Measurements from ENCODE around the gene ARHGEF35. TPM values are rescaled to one million over a fixed set of nuclear protein-coding genes. Genes with fewer than 3 reads are reported as not detected.
"Not testable (repeated sequence)": the region's sequence is repeated elsewhere in the genome, so short reads cannot be mapped to it uniquely, and the experiment has no call there.

Gene ARHGEF35
- total and polyA plus RNA-seq, 2 of the 4 experiments (the other 2 are of a cell fraction) = not detected

GRCh38 chr7:144233039-144233438 is 37.4 kb upstream of the ARHGEF35 start:
- H3K36me3 ChIP-seq (ENCODE audit: control insufficient read depth, insufficient read depth, low read length); H2AK5ac ChIP-seq (ENCODE audit: low read depth, low read length); in situ Hi-C loops (cut with MboI; ENCODE audit: low sequenced_read_pairs); CTCF ChIA-PET; H3K9me1 ChIP-seq (ENCODE audit: insufficient read depth, low read length); DNase-seq; H2AK9ac ChIP-seq (replicated peaks; ENCODE audit: low read depth, low read length, poor library complexity); H3K4me2 ChIP-seq (ENCODE audit: low read depth, low read length); H4K91ac ChIP-seq (ENCODE audit: insufficient read depth, low read depth, low read length); H3K27me3 ChIP-seq (ENCODE audit: control insufficient read depth, insufficient read depth, low read length); ATAC-seq (ENCODE audit: low read depth); H2AFZ ChIP-seq (replicated peaks; ENCODE audit: low read length, poor library complexity); H2BK15ac ChIP-seq (ENCODE audit: low read depth, low read length); H2BK5ac ChIP-seq (ENCODE audit: low read depth, low read length, poor library complexity, severe bottlenecking); H3K4me3 ChIP-seq (ENCODE audit: insufficient read depth, low read depth, low read length); H3K4ac ChIP-seq (ENCODE audit: low read depth, low read length); H3K9ac ChIP-seq (ENCODE audit: low read depth, low read length); H4K5ac ChIP-seq (ENCODE audit: low read depth, low read length); H3K14ac ChIP-seq (replicated peaks; ENCODE audit: low read depth, low read length); H2BK120ac ChIP-seq (ENCODE audit: low read depth, low read length); H2BK20ac ChIP-seq (ENCODE audit: low read depth, low read length); H3K9me3 ChIP-seq (ENCODE audit: control insufficient read depth, insufficient read depth, low read length); H3K79me1 ChIP-seq (ENCODE audit: low read depth in 1 of 2, low read length in 2 of 2); dilution Hi-C loops (cut with HindIII; ENCODE audit: low sequenced_read_pairs, unreplicated experiment); H3K27ac ChIP-seq (ENCODE audit: insufficient read depth, low read length); H3K4me1 ChIP-seq (ENCODE audit: control insufficient read depth, insufficient read depth, low read length); POLR2A ChIA-PET (ENCODE audit: unreplicated experiment); H4K20me1 ChIP-seq (ENCODE audit: insufficient read depth, low read length); intact Hi-C loops (cut with micrococcal nuclease); H3K18ac ChIP-seq (ENCODE audit: low read depth, low read length); H4K8ac ChIP-seq (ENCODE audit: low read depth in 2 of 2, low read length in 2 of 2); H3K56ac ChIP-seq (ENCODE audit: extremely low read depth, insufficient read depth, low read length); BruUV-seq (replicated peaks); H3K23ac ChIP-seq (ENCODE audit: low read depth, low read length): not testable (repeated sequence)
- no CpG with 5 or more reads among the region's 1 CpG for WGBS, 2 experiments (ENCODE audit: extremely low coverage in 2 of 2, insufficient read length in 1 of 2)

DNA sequence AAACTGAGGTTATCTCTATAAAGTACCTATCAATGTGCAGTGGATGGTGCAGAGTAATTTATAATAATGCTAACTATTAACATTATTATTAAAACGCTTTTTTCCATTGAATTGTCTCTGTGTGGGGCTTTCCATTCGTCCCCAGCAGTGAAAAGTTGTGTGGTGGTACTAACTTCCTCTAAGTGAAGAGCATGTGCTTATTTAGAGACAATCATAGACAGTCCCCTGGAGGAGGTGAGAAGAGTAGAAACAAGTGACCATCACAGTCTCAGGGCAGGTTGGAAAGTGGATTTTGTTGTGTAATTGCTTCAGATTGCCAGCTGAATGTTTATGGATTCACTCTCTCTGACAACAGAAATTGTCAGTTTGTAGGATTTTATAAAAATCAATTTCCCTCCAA is 35.4 kb upstream of the ARHGEF35 start:
- in situ Hi-C loops (cut with MboI; ENCODE audit: low sequenced_read_pairs); H3K14ac ChIP-seq (replicated peaks; ENCODE audit: low read depth, low read length); H2AFZ ChIP-seq (replicated peaks; ENCODE audit: low read length, poor library complexity); H3K23ac ChIP-seq (ENCODE audit: low read depth, low read length); H3K9me1 ChIP-seq (ENCODE audit: insufficient read depth, low read length); BruUV-seq (replicated peaks); H4K8ac ChIP-seq (ENCODE audit: low read depth in 2 of 2, low read length in 2 of 2); H3K4me1 ChIP-seq (ENCODE audit: control insufficient read depth, insufficient read depth, low read length); H4K20me1 ChIP-seq (ENCODE audit: insufficient read depth, low read length); H4K91ac ChIP-seq (ENCODE audit: insufficient read depth, low read depth, low read length); H2BK20ac ChIP-seq (ENCODE audit: low read depth, low read length); H3K27me3 ChIP-seq (ENCODE audit: control insufficient read depth, insufficient read depth, low read length); H3K36me3 ChIP-seq (ENCODE audit: control insufficient read depth, insufficient read depth, low read length); H3K9me3 ChIP-seq (ENCODE audit: control insufficient read depth, insufficient read depth, low read length); ATAC-seq (ENCODE audit: low read depth); H3K56ac ChIP-seq (ENCODE audit: extremely low read depth, insufficient read depth, low read length); H3K4ac ChIP-seq (ENCODE audit: low read depth, low read length); H3K18ac ChIP-seq (ENCODE audit: low read depth, low read length); H2AK5ac ChIP-seq (ENCODE audit: low read depth, low read length); H3K4me2 ChIP-seq (ENCODE audit: low read depth, low read length); H4K5ac ChIP-seq (ENCODE audit: low read depth, low read length); H3K4me3 ChIP-seq (ENCODE audit: insufficient read depth, low read depth, low read length); H2AK9ac ChIP-seq (replicated peaks; ENCODE audit: low read depth, low read length, poor library complexity); CTCF ChIA-PET; H2BK5ac ChIP-seq (ENCODE audit: low read depth, low read length, poor library complexity, severe bottlenecking); intact Hi-C loops (cut with micrococcal nuclease); DNase-seq; dilution Hi-C loops (cut with HindIII; ENCODE audit: low sequenced_read_pairs, unreplicated experiment); H3K79me1 ChIP-seq (ENCODE audit: low read depth in 1 of 2, low read length in 2 of 2); H3K27ac ChIP-seq (ENCODE audit: insufficient read depth, low read length); H3K9ac ChIP-seq (ENCODE audit: low read depth, low read length); H2BK120ac ChIP-seq (ENCODE audit: low read depth, low read length); POLR2A ChIA-PET (ENCODE audit: unreplicated experiment); H2BK15ac ChIP-seq (ENCODE audit: low read depth, low read length): not testable (repeated sequence)
- WGBS, 2 experiments (ENCODE audit: extremely low coverage in 2 of 2, insufficient read length in 1 of 2) = no CpG with 5 or more reads among the region's 2 CpGs

All from IMR-90 (cell line).